ENCODE results near the gene DPH3. TPM values are rescaled to one million over a fixed set of nuclear protein-coding genes. Genes with fewer than 3 reads are reported as not detected.

DPH3 gene
- polyA plus RNA-seq, 4 donors: 16.6 to 38.0 (median 31.4) TPM

DNA sequence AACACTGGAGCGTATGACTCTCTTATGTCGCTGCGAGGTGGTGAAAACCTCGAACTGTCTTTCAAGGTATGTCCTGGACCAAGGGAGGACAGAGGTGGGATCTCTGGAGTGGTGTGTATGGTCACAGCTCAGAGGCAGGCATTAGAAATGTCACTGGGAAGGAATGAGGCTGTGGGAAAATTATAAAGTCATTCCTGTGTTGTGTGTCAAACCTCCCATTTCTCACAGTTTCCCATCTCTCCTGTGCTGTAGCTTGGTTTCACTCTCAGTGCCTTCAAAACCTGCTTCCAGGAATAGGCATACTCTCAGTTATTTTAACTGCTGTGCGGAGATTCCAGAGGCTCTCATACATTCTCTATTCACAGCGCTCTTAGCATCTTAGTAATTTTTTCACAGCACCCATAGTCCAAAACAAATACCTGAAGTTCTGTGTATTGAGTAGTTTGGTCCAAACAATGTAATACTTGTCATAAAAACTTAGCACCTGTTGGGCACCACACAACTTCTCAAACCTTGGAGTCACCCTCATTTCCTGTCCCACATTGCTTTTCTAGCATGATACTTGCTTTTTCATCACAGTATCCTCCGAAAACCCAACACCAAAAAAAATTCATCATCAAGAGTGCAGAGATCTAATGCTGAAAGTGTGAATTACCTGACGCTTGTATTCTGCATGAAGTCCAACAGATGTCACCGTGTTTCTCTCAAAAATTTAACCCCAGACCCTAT is 53.4 kb downstream of the DPH3 start:
- H3K36me3 ChIP-seq (ENCODE audit: control insufficient read depth in 3 of 3, insufficient read depth in 2 of 3, low read depth in 1 of 3, low read length in 3 of 3): no peaks in the 10 kb centered on the region
- H3K27ac ChIP-seq (ENCODE audit: low read depth in 1 of 3, low read length in 2 of 3): no peak overlapping the region
- no peaks in the 10 kb centered on the region for H3K27me3 ChIP-seq (ENCODE audit: control insufficient read depth in 3 of 3, insufficient read depth in 3 of 3, low read length in 3 of 3)
- H3K4me1 ChIP-seq (ENCODE audit: control insufficient read depth in 3 of 3, insufficient read depth in 2 of 3, low read depth in 1 of 3, low read length in 2 of 3): no peaks in the 10 kb centered on the region
- no peak overlapping the region for H3K4me3 ChIP-seq (ENCODE audit: low read depth in 1 of 3, low read length in 3 of 3)
- no peak for DNase-seq
- WGBS, 3 donors: 81 to 84% (median 82%) methylated on average over 9 of the region's 9 CpGs
- FAIRE-seq: no peak
- peaks cover 0 to 4% of the 10 kb centered on the region in 2 donors for H3K9me3 ChIP-seq (ENCODE audit: control insufficient read depth in 2 of 2, insufficient read depth in 1 of 2, low read depth in 1 of 2, low read length in 1 of 2)

Other genes with a start within 250 kb of the DPH3 start
- gene GALNT15, start 90.3 kb downstream of the DPH3 start, polyA plus RNA-seq: 10 to 100 TPM in 1 of 4 donors, 1 to 10 TPM in 1, under 1 TPM in 2; 0.41 to 29.5 (median 0.88) TPM
- gene OXNAD1, start 269 bp upstream of the DPH3 start, polyA plus RNA-seq: 10 to 100 TPM; 15.3 to 28.4 (median 18.3) TPM
- gene RFTN1, start 248.8 kb upstream of the DPH3 start, polyA plus RNA-seq: 10 to 100 TPM in 3 of 4 donors, 1 to 10 TPM in 1; 1.8 to 18.4 (median 11.6) TPM

Measured in small intestine (tissue), 7 donors.